Measurements from ENCODE around the gene SBNO2.
A peak's percentile ranks its signal among the peaks of the same experiment; 100 is the strongest.

The SBNO2 gene

DNA sequence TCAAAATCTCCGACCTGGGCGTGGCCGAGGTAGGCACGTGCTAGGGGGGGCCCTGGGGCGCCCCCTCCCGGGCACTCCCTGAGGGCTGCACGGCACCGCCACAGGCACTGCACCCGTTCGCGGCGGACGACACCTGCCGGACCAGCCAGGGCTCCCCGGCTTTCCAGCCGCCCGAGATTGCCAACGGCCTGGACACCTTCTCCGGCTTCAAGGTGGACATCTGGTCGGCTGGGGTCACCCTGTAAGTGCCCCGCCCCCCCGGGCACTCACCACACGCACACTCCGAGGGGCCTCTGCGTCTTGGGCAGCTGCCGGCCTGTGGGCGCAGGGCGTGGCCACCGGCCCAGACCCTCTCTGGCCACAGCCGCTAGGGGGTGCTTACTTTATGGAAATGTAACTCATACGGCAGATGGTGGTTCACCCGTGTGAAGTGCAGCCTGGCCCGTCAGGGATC lies 46.4 kb upstream of the SBNO2 start:
- TF ChIP-seq, protein P1, sequence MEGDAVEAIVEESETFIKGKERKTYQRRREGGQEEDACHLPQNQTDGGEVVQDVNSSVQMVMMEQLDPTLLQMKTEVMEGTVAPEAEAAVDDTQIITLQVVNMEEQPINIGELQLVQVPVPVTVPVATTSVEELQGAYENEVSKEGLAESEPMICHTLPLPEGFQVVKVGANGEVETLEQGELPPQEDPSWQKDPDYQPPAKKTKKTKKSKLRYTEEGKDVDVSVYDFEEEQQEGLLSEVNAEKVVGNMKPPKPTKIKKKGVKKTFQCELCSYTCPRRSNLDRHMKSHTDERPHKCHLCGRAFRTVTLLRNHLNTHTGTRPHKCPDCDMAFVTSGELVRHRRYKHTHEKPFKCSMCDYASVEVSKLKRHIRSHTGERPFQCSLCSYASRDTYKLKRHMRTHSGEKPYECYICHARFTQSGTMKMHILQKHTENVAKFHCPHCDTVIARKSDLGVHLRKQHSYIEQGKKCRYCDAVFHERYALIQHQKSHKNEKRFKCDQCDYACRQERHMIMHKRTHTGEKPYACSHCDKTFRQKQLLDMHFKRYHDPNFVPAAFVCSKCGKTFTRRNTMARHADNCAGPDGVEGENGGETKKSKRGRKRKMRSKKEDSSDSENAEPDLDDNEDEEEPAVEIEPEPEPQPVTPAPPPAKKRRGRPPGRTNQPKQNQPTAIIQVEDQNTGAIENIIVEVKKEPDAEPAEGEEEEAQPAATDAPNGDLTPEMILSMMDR (IDR thresholded peaks at IDR 0.05; ENCODE audit: insufficient read depth, low read depth, low read length, missing control alignments), result no peak
- DNase-seq (ENCODE audit: low read depth), result no peak
- H3K4me3 ChIP-seq (ENCODE audit: low read length), result no peak overlapping the region

DNA sequence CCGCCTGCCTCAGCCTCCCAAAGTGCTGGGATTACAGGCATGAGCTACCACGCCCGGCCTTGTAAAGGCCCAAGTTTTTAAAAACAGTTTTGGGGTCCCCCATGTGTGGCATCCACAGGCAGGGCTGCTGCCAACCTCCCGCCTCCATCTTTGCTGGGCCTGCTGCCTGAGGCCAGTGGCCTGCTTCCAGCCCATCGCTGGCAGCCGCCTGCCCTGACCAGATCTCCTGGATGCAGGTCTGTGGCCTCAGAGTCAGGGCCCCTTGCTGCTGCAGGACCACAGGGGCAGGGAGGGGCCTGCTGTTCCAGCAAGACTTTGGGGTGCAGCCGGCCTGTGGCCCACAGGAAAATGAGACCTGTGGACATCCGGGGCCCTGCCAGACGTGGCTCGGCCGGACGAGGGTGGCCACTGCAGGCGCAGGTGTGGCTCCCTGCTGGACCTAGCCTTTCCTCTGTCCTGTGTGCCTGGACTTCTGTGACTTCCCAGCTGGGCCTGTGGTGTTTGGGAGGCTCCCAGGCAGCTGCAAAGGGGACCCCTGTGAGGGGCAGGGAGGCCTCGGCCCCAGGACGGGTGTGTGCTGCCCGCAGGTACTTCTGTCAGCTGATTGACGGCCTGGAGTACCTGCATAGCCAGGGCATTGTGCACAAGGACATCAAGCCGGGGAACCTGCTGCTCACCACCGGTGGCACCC lies 45.9 kb upstream of the SBNO2 start:
- no peak for DNase-seq (ENCODE audit: low read depth)
- TF ChIP-seq, protein P1 (IDR thresholded peaks at IDR 0.05; ENCODE audit: insufficient read depth, low read depth, low read length, missing control alignments), result no peak
- no peak overlapping the region for H3K4me3 ChIP-seq (ENCODE audit: low read length)

DNA sequence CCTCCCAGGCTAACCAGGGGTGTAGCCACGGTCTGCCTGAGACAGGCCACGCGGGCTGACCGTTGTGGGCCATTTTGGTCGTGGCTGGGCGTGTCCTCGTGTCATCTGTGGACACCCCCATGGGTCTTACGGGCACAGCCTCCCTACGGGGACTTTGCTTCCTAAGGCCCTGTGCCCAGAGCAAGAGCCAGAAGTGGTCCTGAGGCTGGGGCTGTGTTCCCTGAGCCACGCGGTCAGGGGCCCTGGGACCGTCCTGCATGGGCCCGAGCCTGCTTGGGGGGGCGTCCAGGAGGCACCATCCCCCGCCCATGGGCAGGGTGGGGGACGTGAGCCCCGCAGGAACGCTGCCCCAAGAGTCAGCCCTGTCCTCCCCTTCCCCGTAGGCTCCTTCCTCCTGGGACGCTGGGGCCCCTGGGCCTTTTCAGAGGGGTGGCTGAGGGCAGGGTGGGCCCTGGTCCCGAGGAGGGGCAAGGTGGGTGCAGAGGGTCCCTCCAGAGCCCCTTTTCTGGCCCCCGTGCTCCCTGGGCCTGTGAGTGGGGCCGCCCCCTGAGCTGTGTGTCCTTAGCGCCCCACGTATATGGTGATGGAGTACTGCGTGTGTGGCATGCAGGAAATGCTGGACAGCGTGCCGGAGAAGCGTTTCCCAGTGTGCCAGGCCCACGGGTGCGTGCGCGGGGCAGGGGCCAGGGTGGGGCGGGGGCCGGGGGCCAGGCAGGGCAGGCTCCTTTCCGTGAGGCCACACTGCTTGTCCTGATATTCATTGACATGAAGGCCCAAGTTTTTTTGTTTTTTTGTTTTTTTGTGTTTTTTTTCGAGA lies 44.9 kb upstream of the SBNO2 start:
- no peak for DNase-seq (ENCODE audit: low read depth)
- H3K4me3 ChIP-seq (ENCODE audit: low read length), result no peak overlapping the region
- TF ChIP-seq, protein P1 (IDR thresholded peaks at IDR 0.05; ENCODE audit: insufficient read depth, low read depth, low read length, missing control alignments), result no peak

DNA sequence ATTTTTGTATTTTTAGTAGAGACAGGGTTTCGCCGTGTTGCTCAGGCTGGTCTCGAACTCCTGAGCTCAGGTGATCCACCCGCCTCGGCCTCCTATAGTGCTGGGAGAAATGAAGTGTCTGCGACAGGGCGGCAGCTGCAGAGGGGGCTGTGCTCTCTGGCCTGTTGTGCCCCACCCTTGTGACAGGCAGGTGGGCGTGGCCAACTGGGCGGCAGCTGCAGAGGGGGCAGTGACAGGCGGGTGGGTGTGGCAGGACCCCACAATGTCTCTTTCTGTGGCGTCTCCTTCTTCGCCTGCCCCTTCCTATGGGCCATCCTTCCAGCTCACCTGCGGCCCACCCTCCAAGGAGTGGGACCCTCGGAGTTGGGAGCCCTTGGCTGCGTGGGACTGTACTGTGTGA lies 43.3 kb upstream of the SBNO2 start:
- TF ChIP-seq, protein P1 (IDR thresholded peaks at IDR 0.05; ENCODE audit: insufficient read depth, low read depth, low read length, missing control alignments), result no peak
- no peak overlapping the region for H3K4me3 ChIP-seq (ENCODE audit: low read length)

DNA sequence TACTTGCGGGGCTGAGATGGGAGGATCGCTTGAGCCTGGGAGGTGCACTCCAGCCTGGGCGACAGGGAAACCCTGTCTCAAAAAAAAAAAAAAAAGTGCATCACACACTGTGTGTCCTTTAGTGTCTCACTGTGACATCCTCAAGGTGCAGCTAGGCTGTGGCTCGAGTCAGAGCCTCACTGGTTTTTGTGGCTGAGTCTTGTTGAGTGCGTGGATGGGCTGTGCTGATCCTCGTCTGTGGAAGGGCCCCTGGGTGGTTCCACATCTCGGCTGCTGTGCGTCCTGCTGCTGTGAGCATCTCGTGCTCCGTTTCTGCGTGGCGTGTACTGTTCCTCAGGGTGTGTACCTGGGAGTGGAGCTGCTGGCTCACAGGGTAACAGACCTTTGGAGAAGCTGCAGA lies 42.7 kb upstream of the SBNO2 start:
- TF ChIP-seq, protein P1 (IDR thresholded peaks at IDR 0.05; ENCODE audit: insufficient read depth, low read depth, low read length, missing control alignments), result no peak

More for the DNA sequence above, 43.3 kb upstream of the SBNO2 start:
- DNase-seq (ENCODE audit: low read depth), result no peak

DNA sequence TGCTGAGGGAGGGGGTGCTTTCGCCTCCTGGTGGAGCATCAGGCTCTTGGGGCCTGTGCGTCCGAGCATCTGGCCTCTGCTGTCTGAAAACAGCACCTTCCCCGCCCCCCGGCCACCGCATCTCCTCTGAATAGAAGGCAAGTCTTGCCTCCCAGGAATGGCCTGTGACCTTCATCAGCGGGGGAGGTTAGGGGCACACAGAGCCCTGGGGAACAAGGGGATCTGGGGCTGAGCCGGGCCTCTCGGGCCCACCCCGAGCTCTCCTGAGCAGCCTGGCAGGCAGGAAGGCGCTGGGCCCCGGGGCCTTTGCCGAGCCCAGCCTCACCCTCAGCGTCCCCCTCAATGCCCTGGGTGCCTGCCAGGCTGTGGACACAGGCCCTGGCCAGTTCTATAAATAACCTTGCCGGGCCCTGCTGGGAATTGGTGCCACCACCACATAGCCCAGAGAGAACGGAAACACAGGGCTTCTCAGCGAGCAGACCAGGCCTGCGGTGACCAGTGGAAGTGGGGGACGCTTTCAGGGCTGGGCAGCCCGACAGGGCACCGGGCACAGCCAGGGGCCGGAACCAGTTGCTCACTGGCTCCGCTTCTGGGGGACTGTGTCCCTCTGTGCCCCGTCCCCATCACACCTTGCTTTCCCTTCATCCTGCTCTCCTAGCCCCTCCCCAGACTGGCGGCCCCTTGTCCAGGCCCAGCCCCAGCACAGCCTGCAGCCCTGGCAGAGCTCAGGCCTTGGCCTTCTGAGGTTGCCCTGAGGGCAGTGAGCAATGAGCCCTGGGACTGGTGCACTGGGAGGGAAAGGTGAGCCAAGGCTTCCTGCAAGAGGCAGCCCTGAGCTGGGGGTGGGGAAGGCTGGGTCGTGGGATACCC lies 41.0 kb upstream of the SBNO2 start:
- TF ChIP-seq, protein P1 (IDR thresholded peaks at IDR 0.05; ENCODE audit: insufficient read depth, low read depth, low read length, missing control alignments), result no peak
- peak; percentile 60 for DNase-seq (ENCODE audit: low read depth)
- no peak overlapping the region for H3K4me3 ChIP-seq (ENCODE audit: low read length)

More for the DNA sequence above, 42.7 kb upstream of the SBNO2 start:
- DNase-seq (ENCODE audit: low read depth), result no peak
- H3K4me3 ChIP-seq (ENCODE audit: low read length), result no peak overlapping the region
